HepG2 (cell line): ENCODE data around the gene RALY. TPM values are rescaled to one million over a fixed set of nuclear protein-coding genes. Genes with fewer than 3 reads are reported as not detected.

Experiments used
- HBP1 ChIP-seq: IDR thresholded peaks from 2 replicates; pipeline ENCODE4 v1.6.1; 2016; ENCODE audit warnings: low read depth, control low read depth
- HNF4A ChIP-seq: sonication (generic); formaldehyde crosslinking; IDR thresholded peaks from 2 replicates; pipeline ENCODE4 v1.4.0; 2020; ENCODE audit warnings: missing genetic modification reagents
- MTA3 ChIP-seq: sonication (generic); formaldehyde crosslinking; IDR thresholded peaks from 2 replicates; pipeline ENCODE4 v1.4.0; 2020; ENCODE audit warnings: missing genetic modification reagents
- MYNN ChIP-seq: sonication (generic); formaldehyde crosslinking; IDR thresholded peaks from 2 replicates; pipeline ENCODE4 v1.4.0; 2020; ENCODE audit warnings: mild to moderate bottlenecking, low read depth, missing genetic modification reagents
- YEATS4 ChIP-seq: sonication (generic); formaldehyde crosslinking; IDR thresholded peaks from 2 replicates; pipeline ENCODE4 v1.4.0; 2020; ENCODE audit warnings: missing genetic modification reagents, borderline replicate concordance
- ZFP36L1 ChIP-seq: sonication (generic); formaldehyde crosslinking; IDR thresholded peaks from 2 replicates; pipeline ENCODE4 v1.8.0; 2022; ENCODE audit warnings: mild to moderate bottlenecking, missing genetic modification reagents, moderate library complexity
- ZMAT3 ChIP-seq: sonication (generic); formaldehyde crosslinking; conservative IDR thresholded peaks from 2 replicates; pipeline ENCODE4 v1.7.0; 2021; ENCODE audit warnings: missing genetic modification reagents
- ZNF136 ChIP-seq: sonication (generic); formaldehyde crosslinking; IDR thresholded peaks from 2 replicates; pipeline ENCODE4 v1.8.1; 2022; ENCODE audit warnings: low read depth, mild to moderate bottlenecking, moderate library complexity, missing genetic modification reagents
- ZNF205 ChIP-seq: IDR thresholded peaks from 2 replicates; pipeline ENCODE4 v1.6.1; 2018; ENCODE audit warnings: missing biosample characterization, missing genetic modification reagents
- ZNF704 ChIP-seq: sonication (generic); formaldehyde crosslinking; IDR thresholded peaks from 2 replicates; pipeline ENCODE4 v1.8.1; 2023; ENCODE audit warnings: mild to moderate bottlenecking, inconsistent platforms, moderate library complexity, missing genetic modification reagents, borderline replicate concordance
- ZNF773 ChIP-seq: sonication (generic); formaldehyde crosslinking; IDR thresholded peaks from 2 replicates; pipeline ENCODE4 v1.4.0; 2020; ENCODE audit warnings: missing genetic modification reagents, borderline replicate concordance
- ZXDC ChIP-seq: sonication (generic); formaldehyde crosslinking; IDR thresholded peaks from 2 replicates; pipeline ENCODE4 v1.5.0; 2020; ENCODE audit warnings: mild to moderate bottlenecking, missing genetic modification reagents
- polyA plus RNA-seq, 8 experiments: library from polyadenylated mRNA; depleted of rRNA in 3 of 8; stranded (reverse) in 7 of 8; unstranded in 1 of 8; fragments of >200 nt; fragmentation: Illumina TruSeq in 4 of 8; extraction: Trizol in 4 of 8; gene quantifications; 2 replicates each; pipeline versions ENCODE4 v1.2.1 to v1.2.3, GENCODE V29; 2011 to 2016; ENCODE audit warnings: low read depth in 4 of 8, missing spikeins in 1 of 8, mixed read lengths in 1 of 8; ENCODE audit not compliant: insufficient read depth in 1 of 8
- total RNA-seq, 5 experiments: library from RNA; depleted of rRNA; stranded (reverse); fragments of >200 nt; fragmentation: Illumina TruSeq; extraction: Trizol; gene quantifications; 2 replicates each; pipeline ENCODE4 v1.2.3, GENCODE V29; 2016; ENCODE audit warnings: low read depth in 1 of 5
- TF ChIP-seq, protein P1 (sequence below): sonication (generic); formaldehyde crosslinking; IDR thresholded peaks from 2 replicates; pipeline ENCODE4 v1.5.0; 2020; ENCODE audit warnings: missing genetic modification reagents
- TF ChIP-seq, protein P2 (sequence below): sonication (generic); formaldehyde crosslinking; IDR thresholded peaks from 2 replicates; pipeline ENCODE4 v1.8.1; 2022; ENCODE audit warnings: mild to moderate bottlenecking, missing genetic modification reagents
- TF ChIP-seq, protein P3 (sequence below): IDR thresholded peaks from 2 replicates; pipeline ENCODE4 v1.6.1; 2016; ENCODE audit warnings: missing biosample characterization, missing genetic modification reagents, low read depth
- TF ChIP-seq, protein P4 (sequence below): sonication (generic); formaldehyde crosslinking; IDR thresholded peaks from 2 replicates; pipeline ENCODE4 v1.9.0; 2022; ENCODE audit warnings: missing genetic modification reagents, mild to moderate bottlenecking, borderline replicate concordance

Gene RALY
- total and polyA plus RNA-seq, 2 of the 13 experiments (the other 11 are each of a cell fraction or from before 2014, with no cell fraction given): 178 to 186 TPM

DNA sequence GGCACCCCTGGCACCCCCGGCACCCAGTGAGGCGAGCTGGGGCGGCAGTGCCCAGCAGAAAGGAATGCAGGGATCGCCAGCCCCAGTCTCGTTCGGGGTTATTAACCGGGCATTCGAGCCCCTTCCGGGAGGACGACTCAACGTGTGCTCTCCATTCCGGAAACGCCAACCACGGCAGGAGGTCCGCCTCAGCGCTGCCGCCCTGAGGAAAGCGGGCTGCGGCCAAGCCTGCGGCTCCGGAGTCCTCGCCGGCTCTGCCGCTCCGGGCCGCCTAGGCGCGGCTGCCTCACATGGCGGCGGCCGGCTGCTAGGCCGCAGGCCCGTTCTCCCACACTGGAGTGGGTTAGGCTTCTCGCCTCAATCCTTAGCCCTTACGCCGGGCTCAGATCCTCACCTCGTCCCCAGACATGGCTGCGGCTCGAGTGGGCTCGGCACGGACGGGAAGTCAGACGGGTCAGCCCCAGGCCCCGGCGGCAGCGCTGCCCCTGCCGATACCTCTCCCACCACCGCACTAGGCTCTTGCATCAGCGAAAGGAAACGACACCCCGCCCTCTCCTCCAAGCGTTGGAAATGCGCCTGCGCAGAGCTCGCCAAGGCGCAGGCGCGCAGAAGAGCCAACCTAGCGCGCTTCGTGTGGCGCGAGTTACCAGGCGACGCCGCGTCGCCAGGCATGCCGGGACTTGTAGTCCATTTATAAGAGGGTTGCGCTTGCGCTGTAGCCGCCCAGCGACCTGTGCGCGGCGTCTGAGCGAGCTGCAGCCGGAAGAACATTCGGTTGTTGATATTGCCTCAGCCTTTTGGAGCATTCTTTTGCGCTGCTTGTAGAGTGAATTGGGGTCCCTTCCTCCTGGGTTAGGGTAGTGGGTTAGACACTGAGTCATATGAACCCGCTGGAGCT lies 118.2 kb downstream of the RALY start, which contains the start of gene EIF2S2 (continued):
- TF ChIP-seq HNF4A (0 out of 2 replicates have a peak, but pooled peaks have one; percentile 30), ZNF704 (peak; percentile 99), ZNF773 (CRISPR knock-in tag) (0 out of 2 replicates have a peak, but pooled peaks have one; percentile 66), ZNF136 (CRISPR knock-in tag) (no peak; the same call in 1 of the 2 replicates), ZXDC (CRISPR knock-in tag) (peak; percentile 98), MYNN (peak; percentile 77), HBP1 (CRISPR knock-in tag) (peak; percentile 90; the same call in 1 of the 2 replicates), ZNF205 (peak; percentile 54), ZMAT3 (CRISPR knock-in tag) (peak; percentile 98), ZFP36L1 (no peak), YEATS4 (CRISPR knock-in tag) (peak; percentile 100), MTA3 (CRISPR knock-in tag) (0 out of 2 replicates have a peak, but pooled peaks have one; percentile 23)
- TF ChIP-seq, protein P1, sequence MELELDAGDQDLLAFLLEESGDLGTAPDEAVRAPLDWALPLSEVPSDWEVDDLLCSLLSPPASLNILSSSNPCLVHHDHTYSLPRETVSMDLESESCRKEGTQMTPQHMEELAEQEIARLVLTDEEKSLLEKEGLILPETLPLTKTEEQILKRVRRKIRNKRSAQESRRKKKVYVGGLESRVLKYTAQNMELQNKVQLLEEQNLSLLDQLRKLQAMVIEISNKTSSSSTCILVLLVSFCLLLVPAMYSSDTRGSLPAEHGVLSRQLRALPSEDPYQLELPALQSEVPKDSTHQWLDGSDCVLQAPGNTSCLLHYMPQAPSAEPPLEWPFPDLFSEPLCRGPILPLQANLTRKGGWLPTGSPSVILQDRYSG (CRISPR knock-in tag): peak; percentile 96
- TF ChIP-seq, protein P2, sequence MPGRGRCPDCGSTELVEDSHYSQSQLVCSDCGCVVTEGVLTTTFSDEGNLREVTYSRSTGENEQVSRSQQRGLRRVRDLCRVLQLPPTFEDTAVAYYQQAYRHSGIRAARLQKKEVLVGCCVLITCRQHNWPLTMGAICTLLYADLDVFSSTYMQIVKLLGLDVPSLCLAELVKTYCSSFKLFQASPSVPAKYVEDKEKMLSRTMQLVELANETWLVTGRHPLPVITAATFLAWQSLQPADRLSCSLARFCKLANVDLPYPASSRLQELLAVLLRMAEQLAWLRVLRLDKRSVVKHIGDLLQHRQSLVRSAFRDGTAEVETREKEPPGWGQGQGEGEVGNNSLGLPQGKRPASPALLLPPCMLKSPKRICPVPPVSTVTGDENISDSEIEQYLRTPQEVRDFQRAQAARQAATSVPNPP (CRISPR knock-in tag): peak; percentile 82; the same call in 1 of the 2 replicates
- TF ChIP-seq, protein P3, sequence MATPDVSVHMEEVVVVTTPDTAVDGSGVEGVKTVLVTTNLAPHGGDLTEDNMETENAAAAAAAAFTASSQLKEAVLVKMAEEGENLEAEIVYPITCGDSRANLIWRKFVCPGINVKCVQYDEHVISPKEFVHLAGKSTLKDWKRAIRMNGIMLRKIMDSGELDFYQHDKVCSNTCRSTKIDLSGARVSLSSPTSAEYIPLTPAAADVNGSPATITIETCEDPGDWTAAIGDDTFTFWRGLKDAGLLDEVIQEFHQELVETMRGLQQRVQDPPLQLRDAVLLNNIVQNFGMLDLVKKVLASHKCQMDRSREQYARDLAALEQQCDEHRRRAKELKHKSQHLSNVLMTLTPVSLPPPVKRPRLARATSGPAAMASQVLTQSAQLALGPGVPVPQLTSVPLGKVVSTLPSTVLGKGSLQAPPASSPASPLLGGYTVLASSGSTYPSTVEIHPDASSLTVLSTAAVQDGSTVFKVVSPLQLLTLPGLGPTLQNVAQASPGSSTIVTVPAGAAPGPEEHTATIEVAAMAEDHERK (CRISPR knock-in tag): peak; percentile 93
- TF ChIP-seq, protein P4, sequence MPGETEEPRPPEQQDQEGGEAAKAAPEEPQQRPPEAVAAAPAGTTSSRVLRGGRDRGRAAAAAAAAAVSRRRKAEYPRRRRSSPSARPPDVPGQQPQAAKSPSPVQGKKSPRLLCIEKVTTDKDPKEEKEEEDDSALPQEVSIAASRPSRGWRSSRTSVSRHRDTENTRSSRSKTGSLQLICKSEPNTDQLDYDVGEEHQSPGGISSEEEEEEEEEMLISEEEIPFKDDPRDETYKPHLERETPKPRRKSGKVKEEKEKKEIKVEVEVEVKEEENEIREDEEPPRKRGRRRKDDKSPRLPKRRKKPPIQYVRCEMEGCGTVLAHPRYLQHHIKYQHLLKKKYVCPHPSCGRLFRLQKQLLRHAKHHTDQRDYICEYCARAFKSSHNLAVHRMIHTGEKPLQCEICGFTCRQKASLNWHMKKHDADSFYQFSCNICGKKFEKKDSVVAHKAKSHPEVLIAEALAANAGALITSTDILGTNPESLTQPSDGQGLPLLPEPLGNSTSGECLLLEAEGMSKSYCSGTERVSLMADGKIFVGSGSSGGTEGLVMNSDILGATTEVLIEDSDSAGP (CRISPR knock-in tag): peak; percentile 97
